Measurements from ENCODE around the gene KAT6B.

DNA sequence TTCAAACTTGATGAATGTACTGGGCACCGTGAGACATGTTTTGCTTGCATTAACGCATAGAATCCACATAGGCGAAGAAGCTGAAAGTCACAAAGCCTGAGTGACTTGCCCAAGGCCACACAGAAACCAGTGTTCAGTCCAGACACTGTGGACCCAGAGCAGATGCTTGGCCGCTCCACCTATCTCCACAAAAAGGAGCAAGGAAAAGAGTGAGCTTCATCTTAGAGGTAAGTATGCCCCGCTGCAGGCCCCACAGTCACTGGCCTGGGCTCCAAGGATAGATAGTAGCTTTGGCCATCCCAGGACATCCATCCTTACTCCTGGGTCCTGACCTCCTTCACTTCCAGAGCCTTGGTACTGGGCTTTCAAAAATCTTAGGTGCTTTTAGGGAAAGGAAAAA lies 224.9 kb downstream of the KAT6B start:
- TF ChIP-seq, protein P1, sequence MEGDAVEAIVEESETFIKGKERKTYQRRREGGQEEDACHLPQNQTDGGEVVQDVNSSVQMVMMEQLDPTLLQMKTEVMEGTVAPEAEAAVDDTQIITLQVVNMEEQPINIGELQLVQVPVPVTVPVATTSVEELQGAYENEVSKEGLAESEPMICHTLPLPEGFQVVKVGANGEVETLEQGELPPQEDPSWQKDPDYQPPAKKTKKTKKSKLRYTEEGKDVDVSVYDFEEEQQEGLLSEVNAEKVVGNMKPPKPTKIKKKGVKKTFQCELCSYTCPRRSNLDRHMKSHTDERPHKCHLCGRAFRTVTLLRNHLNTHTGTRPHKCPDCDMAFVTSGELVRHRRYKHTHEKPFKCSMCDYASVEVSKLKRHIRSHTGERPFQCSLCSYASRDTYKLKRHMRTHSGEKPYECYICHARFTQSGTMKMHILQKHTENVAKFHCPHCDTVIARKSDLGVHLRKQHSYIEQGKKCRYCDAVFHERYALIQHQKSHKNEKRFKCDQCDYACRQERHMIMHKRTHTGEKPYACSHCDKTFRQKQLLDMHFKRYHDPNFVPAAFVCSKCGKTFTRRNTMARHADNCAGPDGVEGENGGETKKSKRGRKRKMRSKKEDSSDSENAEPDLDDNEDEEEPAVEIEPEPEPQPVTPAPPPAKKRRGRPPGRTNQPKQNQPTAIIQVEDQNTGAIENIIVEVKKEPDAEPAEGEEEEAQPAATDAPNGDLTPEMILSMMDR (IDR thresholded peaks at IDR 0.05 in 4 of 5, conservative IDR thresholded peaks at IDR 0.05 in 1 of 5): no peak
- TF ChIP-seq POLR2A (IDR thresholded peaks at IDR 0.05): no peak
